Aorta (tissue), 5 donors: Measurements from ENCODE around the gene GTF2A2. TPM values are rescaled to one million over a fixed set of nuclear protein-coding genes. Genes with fewer than 3 reads are reported as not detected.
A peak's percentile ranks its signal among the peaks of the same experiment; 100 is the strongest.

Experiments
- ATAC-seq: fragments of 200-7000 bp; cut with Tn5 transposase; one replicate; pipeline ENCODE4 v1.9.1; 2022; ENCODE audit warnings: moderate library complexity; ENCODE audit not compliant: low FRiP score
- DNase-seq, 2 donors: peaks; one replicate each; pipeline ENCODE4 v3.0.0-alpha.2; 2020
- H3K27ac ChIP-seq, 2 donors: one replicate each; pipeline ENCODE4 v1.5.1; 2013; ENCODE audit warnings: low read length in 2 of 2, mild to moderate bottlenecking in 2 of 2, moderate library complexity in 2 of 2, control low read depth in 1 of 2, inconsistent platforms in 1 of 2, low read depth in 1 of 2
- H3K27me3 ChIP-seq, 2 donors: one replicate each; pipeline ENCODE4 v1.6.1; 2013; ENCODE audit warnings: control low read depth in 1 of 2, low read length in 1 of 2, mild to moderate bottlenecking in 1 of 2, moderate library complexity in 1 of 2; ENCODE audit not compliant: insufficient read depth in 2 of 2, control insufficient read depth in 1 of 2
- H3K36me3 ChIP-seq, 2 donors: one replicate each; pipeline ENCODE4 v1.6.1; 2013; ENCODE audit warnings: control low read depth in 1 of 2, low read length in 1 of 2, mild to moderate bottlenecking in 1 of 2; ENCODE audit not compliant: insufficient read depth in 2 of 2, control insufficient read depth in 1 of 2
- H3K4me1 ChIP-seq, 2 donors: one replicate each; pipeline ENCODE4 v1.6.1; 2013; ENCODE audit warnings: low read length in 2 of 2, control low read depth in 1 of 2, mild to moderate bottlenecking in 1 of 2, moderate library complexity in 1 of 2; ENCODE audit not compliant: insufficient read depth in 2 of 2, control insufficient read depth in 1 of 2
- H3K4me3 ChIP-seq, 2 donors: one replicate each; pipeline ENCODE4 v1.5.1; 2013; ENCODE audit warnings: low read length in 2 of 2, control low read depth in 1 of 2, mild to moderate bottlenecking in 1 of 2
- H3K9me3 ChIP-seq: one replicate; pipeline ENCODE4 v1.6.1; 2013; ENCODE audit warnings: mild to moderate bottlenecking, low read length; ENCODE audit not compliant: control insufficient read depth
- WGBS, 2 donors: extraction: QIAGEN DNeasy Blood & Tissue Kit; methylation state at CpG; one replicate each; pipeline ENCODE4 v1.1.7; 2013; 5-methylcytosine and 5-hydroxymethylcytosine counted together
- intact Hi-C, 2 donors: fragments of 100-400 bp; cut with DNase I; formaldehyde crosslinking; loops; one replicate each; pipeline versions ENCODE4 v1.14.2 to v1.15.0; 2022
- polyA plus RNA-seq, 2 donors: library from polyadenylated mRNA; stranded (reverse); fragments of 200-250 nt; gene quantifications; one replicate each; pipeline ENCODE4 v1.2.3, GENCODE V29; 2013
- total RNA-seq, 2 donors: library from RNA; stranded (reverse); fragmentation: NEBNext Ultra II Directional; extraction: Animal tissue kit (Norgen Biotek cat#: 25700); gene quantifications; one replicate each; pipeline ENCODE4 v1.2.1, GENCODE V29; 2021
- donor health status: healthy with polysubstance abuse.
- donor health status: Bipolar disorder and iron deficiency.
- donor health status: DM: no; HTN: no; CAD: no.
- donor health status: DM: no; HTN: no; CAD: no.
- donor health status: DM: yes; HTN: yes; CAD: no.

GTF2A2 gene
- total and polyA plus RNA-seq, 4 donors: 59.1 to 79.3 (median 67.4) TPM

- Histone ChIP-seq H3K36me3 (no peaks in the 10 kb centered on the region), H3K9me3 (no peaks in the 10 kb centered on the region), H3K4me1 (no peaks in the 10 kb centered on the region), H3K27me3 (no peaks in the 10 kb centered on the region), H3K27ac (no peak overlapping the region), H3K4me3 (no peak overlapping the region)
- ATAC-seq: no peak
- 27 to 28% methylated on average over 1 of the region's 1 CpG for WGBS, 2 donors
- no peak for DNase-seq
- intact Hi-C loops: loop anchor here (2.0 to 10.0 kb wide), 2 partner anchors 634 to 636 kb away; no protein-coding TSS in a partner anchor
Measured at GRCh38 chr15:59691194-59691805, 34.0 kb upstream of the GTF2A2 start.

DNA sequence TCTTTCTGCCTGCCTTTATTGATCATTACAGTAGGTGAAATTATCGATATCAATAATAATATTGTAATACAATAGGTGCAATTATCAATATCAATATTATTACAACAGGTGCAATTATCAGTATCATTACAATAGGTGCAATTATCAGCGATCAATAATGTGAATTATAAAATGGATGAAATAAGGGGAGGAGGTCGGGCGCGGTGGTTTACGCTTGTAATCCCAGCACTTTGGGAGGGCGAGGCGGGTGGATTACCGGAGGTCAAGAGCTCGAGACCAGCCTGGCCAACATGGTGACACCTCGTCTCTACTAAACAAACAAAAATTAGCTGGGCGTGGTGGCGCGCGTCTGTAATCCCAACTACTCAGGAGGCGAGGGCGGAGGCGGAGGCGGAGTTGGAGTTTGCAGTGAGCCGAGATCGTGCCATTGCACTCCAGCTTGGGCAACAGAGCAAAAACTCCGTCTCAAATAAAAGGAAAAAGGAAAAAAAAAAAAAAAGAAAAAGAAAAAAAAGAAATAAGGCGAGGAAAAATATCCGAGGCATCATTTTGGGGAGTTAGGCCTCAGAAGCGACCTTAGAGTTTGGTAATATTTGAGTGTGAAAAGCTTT, 32.4 kb upstream of the GTF2A2 start:
- Histone ChIP-seq H3K4me1 (no peaks in the 10 kb centered on the region), H3K36me3 (no peaks in the 10 kb centered on the region), H3K27me3 (no peaks in the 10 kb centered on the region), H3K27ac (peak overlapping the region in 1 of 2 donors; percentile 79), H3K4me3 (peak overlapping the region; percentile 46 to 80), H3K9me3 (no peaks in the 10 kb centered on the region)
- DNase-seq (peak; percentile 93 to 94), ATAC-seq (peak; percentile 86)
- intact Hi-C loops: loop anchor here (2.0 to 10.0 kb wide), 3 partner anchors 33 to 637 kb away; partner anchors contain the start of gene GTF2A2 (in 1 of the 2)
- 2% methylated on average over 25 of the region's 25 CpGs for WGBS, 2 donors

- WGBS, 2 donors: 1% methylated on average over 77 to 78 of the region's 78 CpGs
- Histone ChIP-seq H3K4me1 (no peaks in the 10 kb centered on the region), H3K36me3 (no peaks in the 10 kb centered on the region), H3K9me3 (no peaks in the 10 kb centered on the region), H3K27ac (peak within 1 kb of the TSS; percentile 81 to 92), H3K27me3 (no peaks in the 10 kb centered on the region), H3K4me3 (peak within 1 kb of the TSS; percentile 77 to 80)
- ATAC-seq: peak; percentile 99
- peak; percentile 100 for DNase-seq
- intact Hi-C loops: loop anchor here in 1 of 2 donors (2.0 kb wide), 1 partner anchor 32 kb away; the partner anchor contains the start of gene GTF2A2
Measured at GRCh38 chr15:59688782-59689625, 31.7 kb upstream of the GTF2A2 start, which contains the start of gene BNIP2. TSS of gene BNIP2 (minus strand) at chr15:59689320. CDS start at chr15:59682457, 6,863 bp downstream.

DNA sequence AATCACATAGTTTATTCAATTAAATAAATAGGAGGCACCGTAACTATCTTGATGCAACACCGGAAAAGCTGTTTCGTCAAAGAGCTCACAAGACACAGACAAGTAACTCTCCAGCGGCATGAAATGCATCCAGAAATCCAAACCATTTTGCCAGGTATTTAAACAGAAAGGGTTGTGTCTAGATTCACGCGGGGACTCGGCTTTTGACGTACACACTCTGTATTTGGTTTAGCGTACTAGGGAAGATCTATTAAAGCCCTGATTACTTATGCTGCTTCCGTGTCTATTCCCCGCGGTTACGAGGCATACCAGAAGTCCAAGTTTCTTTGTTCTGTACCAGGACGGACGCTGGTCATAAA, 31.1 kb upstream of the GTF2A2 start:
- 0% methylated on average over 15 of the region's 15 CpGs for WGBS, 2 donors
- Histone ChIP-seq H3K27ac (peak overlapping the region in 1 of 2 donors; percentile 92), H3K36me3 (no peaks in the 10 kb centered on the region), H3K27me3 (no peaks in the 10 kb centered on the region), H3K4me3 (peak overlapping the region; percentile 50 to 77), H3K9me3 (no peaks in the 10 kb centered on the region), H3K4me1 (no peaks in the 10 kb centered on the region)
- DNase-seq (no peak), ATAC-seq (no peak)
- intact Hi-C loops: loop anchor here in 1 of 2 donors (2.0 kb wide), 1 partner anchor 32 kb away; the partner anchor contains the start of gene GTF2A2

DNA sequence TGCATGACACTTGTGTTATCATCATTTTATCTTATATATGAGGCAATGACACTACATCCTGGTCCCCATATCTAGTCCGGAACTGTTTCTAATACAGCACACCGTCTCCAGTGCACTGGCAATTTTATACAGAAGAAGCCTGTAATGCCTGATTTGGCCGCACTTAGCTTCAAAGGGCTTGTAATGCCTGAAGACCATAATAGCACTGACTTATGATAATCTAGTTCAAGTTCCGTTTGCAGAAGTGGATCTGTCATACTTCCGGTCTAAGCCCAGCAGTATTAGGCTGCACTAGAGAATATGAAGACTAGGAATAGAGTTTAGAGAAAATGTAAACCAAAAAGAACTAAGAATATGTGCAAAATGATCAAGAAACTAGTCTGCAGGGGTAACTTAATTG, 30.5 kb upstream of the GTF2A2 start:
- WGBS, 2 donors: 29 to 30% methylated on average over 5 of the region's 5 CpGs
- Histone ChIP-seq H3K4me3 (peak overlapping the region; percentile 50 to 77), H3K9me3 (no peaks in the 10 kb centered on the region), H3K4me1 (no peaks in the 10 kb centered on the region), H3K27me3 (no peaks in the 10 kb centered on the region), H3K27ac (no peak overlapping the region), H3K36me3 (no peaks in the 10 kb centered on the region)
- ATAC-seq (no peak), DNase-seq (no peak)
- intact Hi-C loops: loop anchor here in 1 of 2 donors (2.0 kb wide), 1 partner anchor 31 kb away; the partner anchor contains the start of gene GTF2A2

- ATAC-seq (no peak), DNase-seq (no peak)
- intact Hi-C loops: no loop called here
- WGBS, 2 donors: 78 to 82% methylated on average over 7 of the region's 7 CpGs
- H3K4me3 ChIP-seq: no peak overlapping the region
- no peaks in the 10 kb centered on the region for H3K36me3 ChIP-seq
- H3K27ac ChIP-seq: no peak overlapping the region
- H3K27me3 ChIP-seq: no peaks in the 10 kb centered on the region
- H3K4me1 ChIP-seq: no peaks in the 10 kb centered on the region
- H3K9me3 ChIP-seq: no peaks in the 10 kb centered on the region
Measured at GRCh38 chr15:59686389-59686788, 29.1 kb upstream of the GTF2A2 start.

- Histone ChIP-seq H3K36me3 (peaks cover 0 to 2% of the 10 kb centered on the region in 2 donors), H3K9me3 (no peaks in the 10 kb centered on the region), H3K4me1 (no peaks in the 10 kb centered on the region), H3K27me3 (no peaks in the 10 kb centered on the region), H3K4me3 (no peak overlapping the region), H3K27ac (no peak overlapping the region)
- no peak for ATAC-seq
- WGBS, 2 donors: 23% methylated on average over 1 of the region's 1 CpG
- no peak for DNase-seq
- intact Hi-C loops: no loop called here
Measured at GRCh38 chr15:59685737-59686297, 28.5 kb upstream of the GTF2A2 start.

- ATAC-seq (no peak), DNase-seq (no peak)
- Histone ChIP-seq H3K36me3 (peaks cover 3 to 10% of the 10 kb centered on the region in 2 donors), H3K4me1 (no peaks in the 10 kb centered on the region), H3K9me3 (no peaks in the 10 kb centered on the region), H3K27ac (no peak overlapping the region), H3K4me3 (no peak overlapping the region), H3K27me3 (no peaks in the 10 kb centered on the region)
- intact Hi-C loops: no loop called here
- 93 to 95% methylated on average over 4 of the region's 5 CpGs for whole genome bisulfite sequencing, 2 donors
Measured at GRCh38 chr15:59680870-59681269, 23.6 kb upstream of the GTF2A2 start.
